GM23338 (cell line): ENCODE results near the gene FKBP5.
"Not testable (repeated sequence)": the region's sequence is repeated elsewhere in the genome, so short reads cannot be mapped to it uniquely, and the experiment has no call there.

Experiments
- CREB1 ChIP-seq: fragments of 250-450 bp; sonication (Bioruptor Pico); IDR thresholded peaks from 2 replicates; pipeline ENCODE4 v1.5.0; 2020; ENCODE audit warnings: low read depth, mild to moderate bottlenecking, moderate library complexity
- EZH2 ChIP-seq: fragments of 200-600 bp; sonication (generic); IDR thresholded peaks from one replicate; pipeline ENCODE4 v1.8.0; 2017; ENCODE audit warnings: antibody characterized with exemption, mild to moderate bottlenecking, low read depth; ENCODE audit not compliant: unreplicated experiment
- EZH2phosphoT487 ChIP-seq: fragments of 200-600 bp; sonication (generic); IDR thresholded peaks from one replicate; pipeline ENCODE4 v1.8.1; 2018; ENCODE audit warnings: antibody characterized with exemption; ENCODE audit not compliant: unreplicated experiment
- JUNB ChIP-seq: IDR thresholded peaks from one replicate; pipeline ENCODE4 v1.6.1; 2016; ENCODE audit warnings: antibody characterized with exemption; ENCODE audit not compliant: unreplicated experiment
- NANOG ChIP-seq: IDR thresholded peaks from 2 replicates; pipeline ENCODE4 v1.6.1; 2016; ENCODE audit warnings: antibody characterized with exemption, borderline replicate concordance
- POLR2AphosphoS5 ChIP-seq: IDR thresholded peaks from 2 replicates; pipeline ENCODE4 v1.6.1; 2016; ENCODE audit warnings: antibody characterized with exemption, low read depth
- REST ChIP-seq: IDR thresholded peaks from one replicate; pipeline ENCODE4 v1.6.1; 2018; ENCODE audit warnings: antibody characterized with exemption; ENCODE audit not compliant: unreplicated experiment
- STAT1 ChIP-seq: IDR thresholded peaks from one replicate; pipeline ENCODE4 v1.6.1; 2016; ENCODE audit warnings: antibody characterized with exemption; ENCODE audit not compliant: unreplicated experiment
- ZNF114 ChIP-seq: fragments of 250-450 bp; sonication (Bioruptor Pico); IDR thresholded peaks from 2 replicates; pipeline ENCODE4 v1.5.0; 2020; ENCODE audit warnings: mild to moderate bottlenecking, moderate library complexity
- ZNF331 ChIP-seq: fragments of 250-450 bp; sonication (Bioruptor Pico); IDR thresholded peaks from 2 replicates; pipeline ENCODE4 v1.5.0; 2020; ENCODE audit warnings: low read depth, mild to moderate bottlenecking, moderate library complexity
- TF ChIP-seq, protein P1 (sequence below), 2 experiments: fragments of 200-600 bp in 1 of 2; sonication (generic) in 1 of 2; conservative IDR thresholded peaks; 2 replicates each; pipeline versions ENCODE4 v1.5.1 to v1.6.1; 2016 to 2017; ENCODE audit warnings: antibody characterized with exemption in 2 of 2, low read depth in 2 of 2, mild to moderate bottlenecking in 2 of 2, moderate library complexity in 1 of 2
- TF ChIP-seq, protein P2 (sequence below): IDR thresholded peaks from 2 replicates; pipeline ENCODE4 v1.6.1; 2016; ENCODE audit warnings: antibody characterized with exemption

GRCh38 chr6:35570885-35571330 lies 117.8 kb downstream of the FKBP5 start:
- TF ChIP-seq EZH2; CREB1; POLR2AphosphoS5; EZH2phosphoT487; STAT1; ZNF331; REST; JUNB; NANOG; ZNF114 (CRISPR knock-in tag): not testable (repeated sequence)
- TF ChIP-seq, protein P1, sequence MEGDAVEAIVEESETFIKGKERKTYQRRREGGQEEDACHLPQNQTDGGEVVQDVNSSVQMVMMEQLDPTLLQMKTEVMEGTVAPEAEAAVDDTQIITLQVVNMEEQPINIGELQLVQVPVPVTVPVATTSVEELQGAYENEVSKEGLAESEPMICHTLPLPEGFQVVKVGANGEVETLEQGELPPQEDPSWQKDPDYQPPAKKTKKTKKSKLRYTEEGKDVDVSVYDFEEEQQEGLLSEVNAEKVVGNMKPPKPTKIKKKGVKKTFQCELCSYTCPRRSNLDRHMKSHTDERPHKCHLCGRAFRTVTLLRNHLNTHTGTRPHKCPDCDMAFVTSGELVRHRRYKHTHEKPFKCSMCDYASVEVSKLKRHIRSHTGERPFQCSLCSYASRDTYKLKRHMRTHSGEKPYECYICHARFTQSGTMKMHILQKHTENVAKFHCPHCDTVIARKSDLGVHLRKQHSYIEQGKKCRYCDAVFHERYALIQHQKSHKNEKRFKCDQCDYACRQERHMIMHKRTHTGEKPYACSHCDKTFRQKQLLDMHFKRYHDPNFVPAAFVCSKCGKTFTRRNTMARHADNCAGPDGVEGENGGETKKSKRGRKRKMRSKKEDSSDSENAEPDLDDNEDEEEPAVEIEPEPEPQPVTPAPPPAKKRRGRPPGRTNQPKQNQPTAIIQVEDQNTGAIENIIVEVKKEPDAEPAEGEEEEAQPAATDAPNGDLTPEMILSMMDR (conservative IDR thresholded peaks at IDR 0.05; ENCODE audit: low read depth in 2 of 2): not testable (repeated sequence)
- TF ChIP-seq, protein P2, sequence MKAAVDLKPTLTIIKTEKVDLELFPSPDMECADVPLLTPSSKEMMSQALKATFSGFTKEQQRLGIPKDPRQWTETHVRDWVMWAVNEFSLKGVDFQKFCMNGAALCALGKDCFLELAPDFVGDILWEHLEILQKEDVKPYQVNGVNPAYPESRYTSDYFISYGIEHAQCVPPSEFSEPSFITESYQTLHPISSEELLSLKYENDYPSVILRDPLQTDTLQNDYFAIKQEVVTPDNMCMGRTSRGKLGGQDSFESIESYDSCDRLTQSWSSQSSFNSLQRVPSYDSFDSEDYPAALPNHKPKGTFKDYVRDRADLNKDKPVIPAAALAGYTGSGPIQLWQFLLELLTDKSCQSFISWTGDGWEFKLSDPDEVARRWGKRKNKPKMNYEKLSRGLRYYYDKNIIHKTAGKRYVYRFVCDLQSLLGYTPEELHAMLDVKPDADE: not testable (repeated sequence)
